ENCODE measurements around the gene SKP1.
"Not testable (repeated sequence)": the region's sequence is repeated elsewhere in the genome, so short reads cannot be mapped to it uniquely, and the experiment has no call there.

The SKP1 gene

DNA sequence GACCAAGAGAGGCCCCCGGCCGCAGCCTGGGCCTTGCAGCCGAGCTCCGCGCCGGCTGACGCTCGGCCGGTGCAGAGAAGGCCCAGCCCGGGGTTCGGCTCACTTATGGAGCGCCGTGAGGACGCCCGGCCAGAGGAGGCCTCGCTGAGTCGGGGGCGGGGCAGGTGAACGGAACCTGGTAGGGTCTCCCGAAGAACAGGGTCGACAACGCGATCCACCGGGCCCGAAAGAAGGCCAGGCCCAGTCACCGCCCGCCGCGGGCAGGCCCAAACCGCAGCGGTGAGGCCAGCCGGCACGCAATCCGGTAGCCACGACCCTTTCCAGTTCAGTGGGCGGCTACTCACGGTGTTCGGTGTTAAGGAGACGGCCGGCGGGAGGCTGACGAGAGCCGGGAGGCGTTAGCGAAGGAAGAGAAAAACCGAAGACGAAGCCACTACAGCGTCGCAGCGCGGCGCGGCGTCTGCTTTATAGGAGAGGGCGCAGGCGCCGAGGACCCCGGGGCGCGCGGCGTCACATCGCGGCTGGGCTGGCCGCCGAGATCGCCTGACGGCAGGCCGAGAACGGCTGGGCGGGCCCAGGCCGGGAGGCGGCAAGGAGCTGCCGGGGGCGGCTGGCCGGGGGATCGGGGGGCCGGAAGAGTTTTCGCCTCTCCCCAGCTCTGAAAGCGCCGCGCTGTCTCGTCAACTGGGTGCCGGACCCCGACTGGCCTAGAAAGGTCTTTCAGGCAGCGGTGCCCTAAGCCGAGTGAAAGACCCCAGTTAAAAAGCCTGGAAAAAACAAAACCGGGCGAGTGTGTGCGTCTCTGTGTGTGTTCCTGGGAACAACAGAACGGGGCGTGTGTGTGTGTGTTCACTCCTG lies at the start of gene SKP1:
Gene SKP1, minus strand, starts transcription at position 440 of the 858 bp plus-strand sequence. CDS start 2,928 bp downstream, outside the sequence.
- DNase-seq: peak; percentile 69 to 74

DNA sequence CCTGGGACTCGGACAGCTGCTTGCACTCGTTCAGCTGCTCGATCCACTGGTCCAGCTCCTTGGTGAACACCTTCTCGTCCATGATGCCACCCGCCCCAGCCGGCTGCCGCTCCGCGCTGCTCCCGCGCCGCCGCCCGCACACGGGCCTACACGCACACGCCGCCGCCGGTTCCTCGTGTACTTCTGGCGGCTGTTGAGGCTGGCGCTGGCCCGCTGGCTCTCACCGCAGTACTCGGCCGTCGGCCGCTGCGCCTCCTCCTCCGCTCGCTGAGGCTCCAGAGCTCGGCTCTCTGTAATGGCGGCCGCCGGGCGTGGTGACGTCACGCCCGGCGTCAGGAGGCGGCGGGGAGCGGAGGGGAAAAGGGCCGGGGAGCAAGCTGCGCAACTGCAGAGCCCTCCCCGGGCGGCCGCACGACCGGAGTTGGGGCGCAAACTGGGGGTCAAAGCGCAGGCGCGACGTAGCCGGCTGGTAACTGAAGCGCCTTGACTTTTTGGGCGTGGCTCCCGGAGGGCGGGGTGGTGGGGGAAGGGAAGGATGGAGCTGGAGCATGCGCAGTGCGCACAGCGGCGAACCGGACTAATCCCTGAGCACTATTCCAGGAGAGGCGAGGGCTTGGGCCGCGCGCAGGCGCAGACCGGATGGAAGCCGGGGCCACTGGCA lies 49.2 kb upstream of the SKP1 start, which contains the start of gene PPP2CA:
Gene PPP2CA, minus strand, starts transcription at position 294 of the 661 bp plus-strand sequence. Its CDS starts 212 bp downstream, at position 82.
- DNase-seq: peak; percentile 97 to 98

DNA sequence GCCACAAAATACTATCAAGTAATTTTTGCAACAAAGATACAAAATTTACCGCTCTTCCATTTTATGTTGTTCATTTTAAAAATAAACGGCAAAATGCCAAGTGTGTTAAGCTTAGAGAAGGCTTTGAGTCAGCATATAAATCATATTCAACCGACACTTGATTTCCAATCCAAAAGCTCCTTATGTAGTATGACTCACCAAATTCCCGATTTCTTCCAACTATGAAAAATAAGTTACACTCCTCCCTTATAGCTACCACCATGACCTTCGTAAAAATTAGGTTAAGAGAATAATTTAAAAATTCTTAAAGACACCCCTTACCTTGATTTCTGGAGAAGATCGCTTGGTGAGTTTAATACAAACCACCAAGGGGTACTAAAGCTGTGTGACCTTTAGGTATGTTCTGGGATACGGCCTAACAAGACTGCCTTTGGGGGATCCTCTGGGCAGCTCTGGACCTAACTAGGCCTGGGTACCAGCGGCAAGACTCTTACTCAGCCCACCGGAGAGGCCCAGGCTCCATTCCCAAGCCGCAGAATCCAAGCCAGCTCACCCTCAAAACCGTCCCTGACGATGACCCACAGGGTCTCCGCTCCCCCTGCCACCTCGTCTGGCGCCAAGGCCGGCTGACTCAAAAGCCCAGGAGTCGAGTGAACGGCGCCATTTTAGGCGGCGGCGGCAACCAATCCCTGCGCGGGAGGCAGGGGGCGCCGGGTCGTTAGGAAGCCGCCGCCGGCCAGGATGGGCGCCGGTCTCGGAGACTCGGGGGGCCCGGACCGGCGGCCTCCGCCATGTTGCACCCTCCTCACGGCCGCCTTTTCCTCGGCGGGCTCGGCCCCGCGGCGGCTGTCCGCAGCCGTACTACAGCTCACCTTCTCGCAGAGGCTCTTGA lies 48.4 kb upstream of the SKP1 start:
- peak; percentile 20 to 50 for DNase-seq

DNA sequence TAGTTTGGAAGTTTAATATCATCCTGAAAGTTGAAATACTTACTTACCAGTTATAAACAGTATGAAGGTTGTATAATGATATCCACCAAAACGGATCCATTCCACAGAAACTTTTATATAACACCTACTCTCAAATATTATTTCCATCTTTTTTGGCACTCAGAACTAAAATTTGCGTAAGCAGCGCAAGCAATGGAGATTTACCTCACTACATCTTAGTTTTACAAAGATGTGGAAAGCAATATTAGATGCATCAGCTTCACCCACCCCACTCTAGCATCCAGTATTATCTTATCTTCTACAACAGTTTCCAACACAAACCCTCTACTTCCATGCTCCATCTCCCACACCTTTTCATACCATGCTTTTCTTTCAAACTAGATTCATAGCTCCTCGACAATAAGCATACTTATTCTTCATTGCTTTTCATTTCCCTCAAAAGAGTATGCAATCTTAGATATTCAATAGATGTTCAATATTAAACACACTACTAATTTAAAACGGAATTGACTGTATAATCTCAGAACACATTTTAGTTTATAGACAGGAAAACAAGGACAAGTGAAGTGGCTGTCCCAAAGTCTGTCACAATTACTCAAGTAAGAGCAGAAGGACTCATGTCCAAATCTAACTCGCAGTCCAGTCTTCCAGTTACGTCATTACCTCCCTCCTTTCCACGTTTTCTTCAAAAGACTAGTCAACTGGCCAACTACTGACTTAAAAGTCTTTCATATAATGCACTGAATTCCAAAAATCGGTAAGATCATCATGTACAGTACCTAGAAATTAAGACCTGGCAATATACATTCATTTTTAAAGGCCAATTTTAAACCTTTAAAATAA lies 46.9 kb upstream of the SKP1 start:
- no peak for DNase-seq

DNA sequence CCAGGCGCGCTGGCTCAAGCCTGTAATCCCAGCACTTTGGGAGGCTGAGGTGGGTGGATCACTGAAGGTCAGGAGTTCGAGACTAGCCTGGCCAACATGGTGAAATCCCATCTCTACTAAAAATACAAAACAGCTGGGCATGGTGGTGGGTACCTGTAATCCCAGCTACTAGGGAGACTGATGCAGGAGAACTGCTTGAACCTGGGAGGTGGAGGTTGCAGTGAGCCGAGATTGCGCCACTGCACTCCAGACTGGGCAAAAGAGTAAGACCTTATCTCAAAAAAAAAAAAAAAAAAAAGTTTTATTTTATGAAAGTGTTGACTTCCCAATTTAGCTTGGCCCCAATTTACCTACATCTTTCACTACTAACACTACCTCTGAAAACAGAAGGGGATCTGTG lies 44.9 kb upstream of the SKP1 start:
- not testable (repeated sequence) for DNase-seq

DNA sequence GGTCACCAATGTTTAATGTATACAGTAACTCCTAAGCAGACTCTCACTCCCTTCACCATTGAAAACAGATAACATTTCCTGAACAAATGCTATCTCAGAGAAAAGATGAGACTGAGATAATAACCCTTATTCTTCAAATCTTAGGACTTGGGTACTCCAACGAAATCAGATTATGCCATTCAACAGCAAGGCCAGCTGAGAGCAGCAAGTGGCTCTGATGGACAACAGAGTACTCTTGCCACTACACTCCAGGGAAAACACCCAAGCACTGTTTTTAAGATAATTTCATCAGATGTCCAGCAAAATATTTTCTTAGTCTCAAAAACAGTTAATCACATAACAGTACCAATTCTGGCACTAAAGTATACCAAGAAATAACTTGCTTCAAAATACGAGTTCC lies 39.0 kb upstream of the SKP1 start:
- DNase-seq: no peak

DNA sequence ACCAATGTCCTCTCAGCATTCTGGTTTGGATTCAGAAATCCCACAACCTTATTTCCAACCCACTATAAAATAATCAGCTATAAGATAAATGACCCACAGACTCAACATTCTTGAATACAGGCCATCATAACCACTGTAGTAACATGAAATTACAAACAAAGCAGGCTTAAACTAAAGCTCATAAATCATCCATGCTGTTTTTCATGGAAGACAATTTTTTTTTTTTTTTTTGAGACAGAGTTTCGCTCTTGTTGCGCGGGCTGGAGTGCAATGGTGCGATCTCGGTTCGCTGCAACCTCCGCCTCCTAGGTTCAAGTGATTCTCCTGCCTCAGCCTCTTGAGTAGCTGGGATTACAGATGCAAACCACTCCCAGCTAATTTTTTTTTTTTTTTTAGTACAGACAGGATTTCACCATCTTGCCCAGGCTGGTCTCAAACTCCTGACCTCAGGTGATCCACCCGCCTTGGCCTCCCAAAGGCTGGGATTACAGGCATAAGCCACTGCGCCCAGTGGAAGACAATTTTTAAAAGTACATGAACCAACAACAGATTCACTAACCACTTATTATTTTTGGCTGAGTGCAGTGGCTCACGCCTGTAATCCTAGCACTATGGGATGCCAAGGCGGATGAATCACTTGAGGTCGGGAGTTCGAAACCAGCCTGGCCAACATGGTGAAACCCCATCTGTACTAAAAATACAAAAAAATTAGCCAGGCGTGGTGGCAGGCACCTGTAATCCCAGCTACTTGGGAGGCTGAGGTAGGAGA lies 34.7 kb upstream of the SKP1 start:
- DNase-seq: not testable (repeated sequence)

DNA sequence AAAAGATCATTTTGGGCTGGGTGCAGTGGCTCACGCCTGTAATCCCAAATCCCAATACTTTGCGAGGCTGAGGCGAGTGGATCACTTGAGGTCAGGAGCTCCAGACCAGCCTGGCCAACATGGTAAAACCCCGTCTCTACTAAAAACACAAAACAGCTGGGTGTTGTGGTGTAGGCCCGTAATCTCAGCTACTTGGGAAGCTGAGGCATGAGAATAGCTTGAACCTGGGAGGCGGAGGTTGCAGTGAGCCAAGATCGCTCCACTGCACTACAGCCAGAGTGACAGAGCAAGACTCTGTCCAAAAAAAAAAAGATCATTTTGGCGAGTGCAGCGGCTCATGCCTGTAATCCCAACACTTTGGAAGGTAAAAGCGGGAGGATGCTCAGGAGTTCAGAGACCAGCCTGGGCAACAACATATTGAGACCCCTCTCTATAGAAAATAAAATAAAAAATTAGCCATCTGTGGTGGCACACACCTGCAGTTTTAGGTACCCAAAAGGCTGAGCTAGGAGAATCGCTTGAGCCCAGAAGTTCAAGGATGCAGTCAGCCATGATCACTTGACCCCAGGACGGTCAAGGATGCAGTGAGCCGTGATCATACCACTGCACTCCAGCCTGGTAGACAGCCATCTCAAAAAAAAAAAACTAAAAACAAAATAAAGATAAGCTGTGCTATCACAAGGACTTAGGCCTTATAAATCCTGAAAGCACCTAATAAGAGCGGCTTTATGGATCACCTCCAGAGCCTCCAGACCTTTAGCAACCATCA lies 32.9 kb upstream of the SKP1 start:
- no peak for DNase-seq

DNA sequence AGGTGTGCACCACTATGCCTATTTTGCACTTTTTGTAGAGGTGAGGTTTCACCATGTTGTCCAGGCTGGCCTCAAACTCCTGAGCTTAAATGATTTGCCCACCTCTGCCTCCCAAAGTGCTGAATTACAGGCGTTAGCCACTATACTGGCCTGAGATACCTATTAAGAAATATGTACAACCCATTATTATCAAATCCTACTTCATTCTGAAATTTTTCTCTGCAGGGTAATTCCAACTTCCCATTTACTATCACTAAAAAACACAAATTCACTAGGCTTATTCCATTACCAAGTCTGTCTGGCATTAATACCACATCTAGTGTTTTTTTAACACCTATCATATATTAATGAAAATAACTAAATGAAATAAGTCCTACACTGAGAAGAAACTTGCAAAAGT lies 30.9 kb upstream of the SKP1 start:
- no peak for DNase-seq

DNA sequence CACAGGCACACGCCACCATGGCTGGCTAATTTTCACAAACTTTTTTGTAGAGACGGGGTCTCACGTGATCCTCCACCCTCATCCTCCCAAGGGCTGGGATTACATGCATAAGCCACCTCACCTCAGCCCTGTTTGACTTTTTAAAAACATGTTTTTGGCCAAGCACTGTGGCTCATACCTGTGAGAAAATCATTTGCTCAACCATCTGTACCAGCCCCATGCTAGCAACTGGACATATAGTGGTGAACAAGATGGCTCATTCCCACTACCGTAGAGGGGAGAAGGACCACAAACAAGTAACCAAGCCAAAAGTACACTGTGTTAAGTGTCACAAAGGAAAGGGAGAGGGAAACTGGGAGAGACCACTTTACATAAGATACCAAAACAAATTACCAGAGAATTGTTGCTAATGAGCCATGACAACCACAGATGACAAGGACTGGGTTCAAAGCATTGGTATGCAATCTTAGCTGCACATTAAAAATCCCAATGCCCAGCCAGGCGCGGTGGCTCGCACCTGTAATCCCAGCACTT lies 29.9 kb upstream of the SKP1 start:
- DNase-seq: no peak

DNA sequence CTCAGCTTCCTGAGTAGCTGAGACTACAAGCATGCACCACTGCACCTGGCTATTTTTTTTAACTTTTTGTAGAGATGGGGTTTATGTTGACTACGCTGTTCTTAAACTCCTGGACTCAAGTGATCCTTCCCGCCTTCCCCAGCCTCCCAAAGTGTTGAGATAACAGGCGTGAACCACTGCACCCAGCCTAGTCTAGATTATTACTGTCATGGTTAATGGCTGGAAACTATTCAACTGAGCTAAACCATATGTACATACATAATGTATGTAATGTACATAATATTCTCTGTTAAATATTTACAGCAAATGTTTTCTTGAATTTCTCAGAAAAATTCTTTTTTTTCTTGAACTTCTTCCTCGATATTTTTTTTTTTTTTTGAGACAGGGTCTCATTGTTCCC lies 27.8 kb upstream of the SKP1 start:
- no peak for DNase-seq

DNA sequence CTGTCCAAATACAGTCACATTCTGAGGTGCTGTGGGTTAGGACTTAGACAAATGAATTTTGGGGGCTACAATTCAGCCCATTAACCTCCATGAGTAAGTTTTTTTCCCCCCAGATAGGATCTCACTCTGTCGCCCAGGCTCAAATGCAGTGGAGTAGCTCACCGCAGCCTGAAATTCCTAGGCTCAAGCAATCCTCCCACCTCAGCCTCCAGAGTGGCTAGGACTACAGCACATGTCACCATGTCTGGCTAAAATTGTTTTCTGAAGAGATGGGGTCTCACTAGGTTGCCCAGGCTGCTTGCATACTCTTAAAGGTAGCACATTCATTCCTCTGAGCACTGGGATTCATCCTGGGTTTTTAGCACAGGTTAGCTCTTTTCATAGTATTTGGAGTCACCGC lies 26.9 kb upstream of the SKP1 start:
- no peak for DNase-seq

DNA sequence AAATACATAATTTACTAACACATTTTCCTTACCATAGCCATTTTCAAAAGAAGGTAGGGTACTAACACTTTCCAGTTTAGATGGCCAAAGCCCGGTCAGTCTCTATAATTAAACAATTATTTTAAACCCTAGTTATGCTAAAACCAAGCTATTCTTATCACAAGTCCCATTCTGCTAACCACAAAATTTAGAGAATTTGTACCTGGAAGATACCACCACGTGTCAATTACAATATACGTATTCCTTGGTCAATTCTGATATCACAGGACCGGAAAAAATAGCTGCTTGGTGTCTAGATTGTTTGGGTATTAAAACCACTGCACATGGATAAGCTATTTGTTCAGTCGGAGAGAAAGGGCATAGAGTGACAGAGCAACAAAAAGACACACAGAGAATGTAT lies 18.9 kb upstream of the SKP1 start:
- DNase-seq: no peak

DNA sequence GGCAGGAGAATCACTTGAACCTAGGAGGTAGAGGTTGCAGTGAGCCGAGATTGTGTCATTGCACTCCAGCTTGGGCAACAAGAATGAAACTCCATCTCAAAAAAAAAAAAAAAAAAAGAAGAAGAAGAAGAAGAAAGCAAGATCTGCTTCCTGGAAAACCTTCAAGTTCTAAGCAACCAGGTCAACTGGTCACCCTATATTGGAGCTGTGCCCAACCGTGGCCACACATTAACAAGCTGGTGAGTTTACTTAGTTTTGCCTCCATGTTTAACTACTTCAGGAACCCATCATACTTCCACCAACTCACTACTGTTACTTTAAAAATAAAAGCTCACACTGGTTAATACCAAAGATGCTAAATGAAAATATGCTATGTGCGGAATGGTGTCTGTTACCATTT lies 12.3 kb upstream of the SKP1 start:
- no peak for DNase-seq

DNA sequence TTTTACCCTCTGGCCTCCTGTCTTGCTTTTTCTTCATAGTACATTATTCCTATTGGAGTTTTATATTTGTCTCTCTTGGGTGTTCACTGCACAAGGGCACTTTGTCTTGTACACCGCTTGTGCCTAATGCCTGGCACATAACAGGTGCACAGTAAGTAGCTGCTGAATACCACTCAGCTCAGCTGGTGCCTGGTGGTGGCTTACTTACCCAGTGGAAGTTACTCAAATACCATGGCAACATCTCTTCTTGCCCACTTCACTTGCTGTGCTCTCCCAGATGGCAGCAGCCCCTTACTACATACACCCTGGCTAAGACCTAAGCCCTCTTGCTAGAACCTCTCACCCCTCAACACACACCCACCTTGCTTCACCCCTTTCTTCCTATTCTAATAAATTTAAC lies 11.3 kb upstream of the SKP1 start:
- DNase-seq: no peak

DNA sequence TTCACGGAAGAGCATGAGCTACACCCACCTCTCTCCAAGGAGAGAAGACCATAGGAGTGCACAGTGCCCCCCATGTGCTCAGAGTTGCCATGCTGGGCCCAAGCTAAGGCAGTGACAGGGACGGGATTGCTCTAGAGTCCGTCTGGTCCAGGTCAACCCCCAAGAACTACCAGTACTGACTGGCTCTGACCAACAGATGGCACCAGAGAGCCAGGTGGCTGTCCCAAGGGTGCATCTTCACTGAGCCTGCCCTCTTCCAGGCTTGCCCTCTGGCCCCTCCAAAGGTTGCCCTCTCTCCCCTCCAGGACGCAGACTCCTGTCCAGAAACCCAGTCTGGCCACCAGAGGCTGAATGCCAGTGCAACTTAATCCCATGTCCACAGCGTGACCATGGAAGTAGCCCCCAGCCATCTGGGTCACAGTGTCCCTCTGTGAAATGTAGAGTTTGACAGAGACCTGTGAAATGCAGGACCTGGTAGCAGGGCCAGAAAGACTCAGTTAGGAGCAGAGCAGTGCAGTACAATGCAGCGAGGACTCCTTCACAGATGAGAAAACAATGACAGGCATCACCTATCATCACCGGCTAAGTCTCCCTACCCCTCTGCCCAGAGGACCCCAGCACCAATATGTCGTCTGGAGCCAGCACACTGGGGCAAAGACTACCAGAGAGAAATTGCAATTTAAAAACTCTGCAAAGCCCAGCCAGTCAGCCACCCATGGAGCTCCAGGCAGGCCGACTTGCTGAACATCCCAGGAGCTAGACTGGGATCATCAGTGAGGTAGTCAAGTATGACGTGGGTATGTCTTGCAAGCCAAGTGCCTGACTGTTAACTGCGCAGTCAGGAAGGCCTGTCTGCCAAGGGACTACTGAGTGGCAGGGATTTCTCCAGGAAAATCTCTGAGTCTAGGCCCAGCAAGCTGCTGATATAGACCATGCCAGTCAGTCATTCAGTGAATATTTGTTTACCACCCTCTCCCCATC lies 7.7 kb upstream of the SKP1 start:
- DNase-seq: peak; percentile 14 to 66

DNA sequence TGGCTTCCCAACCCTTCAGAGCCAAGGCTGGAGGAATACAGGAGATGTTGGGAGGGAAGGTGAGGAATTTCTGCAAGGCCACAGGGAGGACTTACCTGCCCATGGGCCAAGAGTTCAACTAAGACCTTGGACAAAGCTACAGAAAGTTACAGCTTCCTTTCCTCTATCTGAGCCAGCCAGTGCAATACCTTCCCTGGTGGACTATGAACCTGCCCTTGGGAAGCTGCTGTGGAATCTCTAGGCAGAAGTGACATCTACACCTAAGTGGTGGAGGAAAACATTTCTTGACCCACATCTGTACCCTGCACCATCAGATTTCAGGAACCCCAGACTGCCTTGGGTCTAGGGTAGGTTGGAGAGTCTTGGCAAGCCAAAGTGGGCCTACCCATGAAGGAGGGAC lies 6.7 kb upstream of the SKP1 start:
- DNase-seq: no peak

DNA sequence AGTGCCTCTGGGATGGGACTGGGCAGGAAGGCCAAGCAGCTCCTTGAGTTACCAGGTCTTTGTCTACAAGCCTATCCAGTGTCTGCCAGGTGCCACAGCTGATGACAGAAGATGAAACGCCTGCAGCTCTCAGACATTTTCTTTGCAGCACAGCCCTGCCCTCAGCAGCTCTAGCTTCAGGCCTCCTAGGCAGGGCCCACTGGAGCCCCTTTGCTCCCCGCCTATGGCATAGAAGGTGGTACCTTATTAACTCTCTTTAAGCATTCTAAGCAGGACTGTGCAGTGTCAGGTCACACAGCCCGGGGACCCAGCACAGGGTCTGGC lies 1.3 kb upstream of the SKP1 start:
- no peak for DNase-seq
